H1 (cell line): ENCODE results near the gene NUP42. TPM values are rescaled to one million over a fixed set of nuclear protein-coding genes. Genes with fewer than 3 reads are reported as not detected.

Experiments used
- CHD2 ChIP-seq: IDR thresholded peaks from 2 replicates; pipeline ENCODE4 v1.6.1; 2012; ENCODE audit warnings: low read length, improper control_type of control experiment
- CTBP2 ChIP-seq: IDR thresholded peaks from 2 replicates; pipeline ENCODE4 v1.7.0; 2011; ENCODE audit warnings: borderline replicate concordance, mild to moderate bottlenecking, moderate library complexity, mixed read lengths, low read length; ENCODE audit not compliant: insufficient read depth, insufficient read length
- EGR1 ChIP-seq: IDR thresholded peaks from 2 replicates; pipeline ENCODE4 v1.6.1; 2011; ENCODE audit warnings: low read depth, low read length, borderline replicate concordance
- EP300 ChIP-seq, 2 experiments: IDR thresholded peaks; 1 replicate in 1 of 2; 2 replicates in 1 of 2; pipeline ENCODE4 v1.6.1; 2011 to 2012; ENCODE audit warnings: low read depth in 2 of 2, low read length in 2 of 2, mild to moderate bottlenecking in 2 of 2, borderline replicate concordance in 1 of 2, inconsistent platforms in 1 of 2, moderate library complexity in 1 of 2
- KDM1A ChIP-seq: fragments of 200-600, 300-600 bp; sonication (generic); IDR thresholded peaks from 2 replicates; pipeline ENCODE4 v1.7.1; 2016; ENCODE audit warnings: mild to moderate bottlenecking, low read length, borderline replicate concordance
- SAP30 ChIP-seq: fragments of 300-600 bp; sonication (generic); IDR thresholded peaks from 2 replicates; pipeline ENCODE4 v1.7.1; 2012; ENCODE audit warnings: low read length, moderate library complexity, mild to moderate bottlenecking, inconsistent platforms; ENCODE audit not compliant: insufficient read depth, insufficient replicate concordance
- SP1 ChIP-seq: IDR thresholded peaks from 2 replicates; pipeline ENCODE4 v1.6.1; 2011; ENCODE audit warnings: low read depth, low read length
- SRF ChIP-seq: IDR thresholded peaks from 2 replicates; pipeline ENCODE4 v1.6.1; 2011; ENCODE audit warnings: mild to moderate bottlenecking, low read depth, low read length, moderate library complexity
- polyA plus RNA-seq, 7 experiments: library from polyadenylated mRNA; depleted of rRNA in 3 of 7; stranded (reverse) in 5 of 7; unstranded in 2 of 7; fragments of >200 nt in 5 of 7; fragments of 200-250 nt in 2 of 7; gene quantifications; 1 replicate in 5 of 7; 2 replicates in 1 of 7; 4 replicates in 1 of 7; pipeline versions ENCODE4 v1.2.1 to v1.2.3, GENCODE V29; 2011 to 2013; ENCODE audit warnings: missing spikeins in 2 of 7, mixed read lengths in 2 of 7
- total RNA-seq: library from RNA; stranded (reverse); fragmentation: NEBNext Ultra II Directional; extraction: Animal tissue kit (Norgen Biotek cat#: 25700); gene quantifications from 2 replicates; pipeline ENCODE4 v1.2.1, GENCODE V29; 2021
- TF ChIP-seq, protein P1 (sequence below): fragments of 300-600 bp; sonication (generic); IDR thresholded peaks from 2 replicates; pipeline ENCODE4 v1.7.1; 2012; ENCODE audit warnings: low read length, moderate library complexity, mild to moderate bottlenecking, inconsistent platforms; ENCODE audit not compliant: insufficient replicate concordance
- TF ChIP-seq, protein P2 (sequence below): IDR thresholded peaks from 2 replicates; pipeline ENCODE4 v1.6.1; 2011; ENCODE audit warnings: low read depth, mild to moderate bottlenecking, low read length; ENCODE audit not compliant: insufficient read depth
- TF ChIP-seq, protein P3 (sequence below): IDR thresholded peaks from 2 replicates; pipeline ENCODE4 v1.6.1; 2012; ENCODE audit warnings: inconsistent platforms

Gene NUP42
- total and polyA plus RNA-seq, 2 of the 8 experiments (the other 6 are each of a cell fraction or from before 2014, with no cell fraction given): 31.8 to 41.2 TPM

GRCh38 chr7:23246555-23246954 is 64.7 kb downstream of the NUP42 start, which contains the start of gene GPNMB (continued):
- TF ChIP-seq, protein P1, sequence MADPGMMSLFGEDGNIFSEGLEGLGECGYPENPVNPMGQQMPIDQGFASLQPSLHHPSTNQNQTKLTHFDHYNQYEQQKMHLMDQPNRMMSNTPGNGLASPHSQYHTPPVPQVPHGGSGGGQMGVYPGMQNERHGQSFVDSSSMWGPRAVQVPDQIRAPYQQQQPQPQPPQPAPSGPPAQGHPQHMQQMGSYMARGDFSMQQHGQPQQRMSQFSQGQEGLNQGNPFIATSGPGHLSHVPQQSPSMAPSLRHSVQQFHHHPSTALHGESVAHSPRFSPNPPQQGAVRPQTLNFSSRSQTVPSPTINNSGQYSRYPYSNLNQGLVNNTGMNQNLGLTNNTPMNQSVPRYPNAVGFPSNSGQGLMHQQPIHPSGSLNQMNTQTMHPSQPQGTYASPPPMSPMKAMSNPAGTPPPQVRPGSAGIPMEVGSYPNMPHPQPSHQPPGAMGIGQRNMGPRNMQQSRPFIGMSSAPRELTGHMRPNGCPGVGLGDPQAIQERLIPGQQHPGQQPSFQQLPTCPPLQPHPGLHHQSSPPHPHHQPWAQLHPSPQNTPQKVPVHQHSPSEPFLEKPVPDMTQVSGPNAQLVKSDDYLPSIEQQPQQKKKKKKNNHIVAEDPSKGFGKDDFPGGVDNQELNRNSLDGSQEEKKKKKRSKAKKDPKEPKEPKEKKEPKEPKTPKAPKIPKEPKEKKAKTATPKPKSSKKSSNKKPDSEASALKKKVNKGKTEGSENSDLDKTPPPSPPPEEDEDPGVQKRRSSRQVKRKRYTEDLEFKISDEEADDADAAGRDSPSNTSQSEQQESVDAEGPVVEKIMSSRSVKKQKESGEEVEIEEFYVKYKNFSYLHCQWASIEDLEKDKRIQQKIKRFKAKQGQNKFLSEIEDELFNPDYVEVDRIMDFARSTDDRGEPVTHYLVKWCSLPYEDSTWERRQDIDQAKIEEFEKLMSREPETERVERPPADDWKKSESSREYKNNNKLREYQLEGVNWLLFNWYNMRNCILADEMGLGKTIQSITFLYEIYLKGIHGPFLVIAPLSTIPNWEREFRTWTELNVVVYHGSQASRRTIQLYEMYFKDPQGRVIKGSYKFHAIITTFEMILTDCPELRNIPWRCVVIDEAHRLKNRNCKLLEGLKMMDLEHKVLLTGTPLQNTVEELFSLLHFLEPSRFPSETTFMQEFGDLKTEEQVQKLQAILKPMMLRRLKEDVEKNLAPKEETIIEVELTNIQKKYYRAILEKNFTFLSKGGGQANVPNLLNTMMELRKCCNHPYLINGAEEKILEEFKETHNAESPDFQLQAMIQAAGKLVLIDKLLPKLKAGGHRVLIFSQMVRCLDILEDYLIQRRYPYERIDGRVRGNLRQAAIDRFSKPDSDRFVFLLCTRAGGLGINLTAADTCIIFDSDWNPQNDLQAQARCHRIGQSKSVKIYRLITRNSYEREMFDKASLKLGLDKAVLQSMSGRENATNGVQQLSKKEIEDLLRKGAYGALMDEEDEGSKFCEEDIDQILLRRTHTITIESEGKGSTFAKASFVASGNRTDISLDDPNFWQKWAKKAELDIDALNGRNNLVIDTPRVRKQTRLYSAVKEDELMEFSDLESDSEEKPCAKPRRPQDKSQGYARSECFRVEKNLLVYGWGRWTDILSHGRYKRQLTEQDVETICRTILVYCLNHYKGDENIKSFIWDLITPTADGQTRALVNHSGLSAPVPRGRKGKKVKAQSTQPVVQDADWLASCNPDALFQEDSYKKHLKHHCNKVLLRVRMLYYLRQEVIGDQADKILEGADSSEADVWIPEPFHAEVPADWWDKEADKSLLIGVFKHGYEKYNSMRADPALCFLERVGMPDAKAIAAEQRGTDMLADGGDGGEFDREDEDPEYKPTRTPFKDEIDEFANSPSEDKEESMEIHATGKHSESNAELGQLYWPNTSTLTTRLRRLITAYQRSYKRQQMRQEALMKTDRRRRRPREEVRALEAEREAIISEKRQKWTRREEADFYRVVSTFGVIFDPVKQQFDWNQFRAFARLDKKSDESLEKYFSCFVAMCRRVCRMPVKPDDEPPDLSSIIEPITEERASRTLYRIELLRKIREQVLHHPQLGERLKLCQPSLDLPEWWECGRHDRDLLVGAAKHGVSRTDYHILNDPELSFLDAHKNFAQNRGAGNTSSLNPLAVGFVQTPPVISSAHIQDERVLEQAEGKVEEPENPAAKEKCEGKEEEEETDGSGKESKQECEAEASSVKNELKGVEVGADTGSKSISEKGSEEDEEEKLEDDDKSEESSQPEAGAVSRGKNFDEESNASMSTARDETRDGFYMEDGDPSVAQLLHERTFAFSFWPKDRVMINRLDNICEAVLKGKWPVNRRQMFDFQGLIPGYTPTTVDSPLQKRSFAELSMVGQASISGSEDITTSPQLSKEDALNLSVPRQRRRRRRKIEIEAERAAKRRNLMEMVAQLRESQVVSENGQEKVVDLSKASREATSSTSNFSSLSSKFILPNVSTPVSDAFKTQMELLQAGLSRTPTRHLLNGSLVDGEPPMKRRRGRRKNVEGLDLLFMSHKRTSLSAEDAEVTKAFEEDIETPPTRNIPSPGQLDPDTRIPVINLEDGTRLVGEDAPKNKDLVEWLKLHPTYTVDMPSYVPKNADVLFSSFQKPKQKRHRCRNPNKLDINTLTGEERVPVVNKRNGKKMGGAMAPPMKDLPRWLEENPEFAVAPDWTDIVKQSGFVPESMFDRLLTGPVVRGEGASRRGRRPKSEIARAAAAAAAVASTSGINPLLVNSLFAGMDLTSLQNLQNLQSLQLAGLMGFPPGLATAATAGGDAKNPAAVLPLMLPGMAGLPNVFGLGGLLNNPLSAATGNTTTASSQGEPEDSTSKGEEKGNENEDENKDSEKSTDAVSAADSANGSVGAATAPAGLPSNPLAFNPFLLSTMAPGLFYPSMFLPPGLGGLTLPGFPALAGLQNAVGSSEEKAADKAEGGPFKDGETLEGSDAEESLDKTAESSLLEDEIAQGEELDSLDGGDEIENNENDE: no peak
- TF ChIP-seq, protein P2, sequence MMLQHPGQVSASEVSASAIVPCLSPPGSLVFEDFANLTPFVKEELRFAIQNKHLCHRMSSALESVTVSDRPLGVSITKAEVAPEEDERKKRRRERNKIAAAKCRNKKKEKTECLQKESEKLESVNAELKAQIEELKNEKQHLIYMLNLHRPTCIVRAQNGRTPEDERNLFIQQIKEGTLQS: no peak
- TF ChIP-seq SAP30 (no peak), CTBP2 (no peak), KDM1A (no peak), CHD2 (no peak), EGR1 (no peak), SP1 (no peak), SRF (no peak), EP300 (IDR thresholded peaks at IDR 0.05; ENCODE audit: borderline replicate concordance in 1 of 2, low read depth in 2 of 2, low read length in 2 of 2) (no peak)
- TF ChIP-seq, protein P3, sequence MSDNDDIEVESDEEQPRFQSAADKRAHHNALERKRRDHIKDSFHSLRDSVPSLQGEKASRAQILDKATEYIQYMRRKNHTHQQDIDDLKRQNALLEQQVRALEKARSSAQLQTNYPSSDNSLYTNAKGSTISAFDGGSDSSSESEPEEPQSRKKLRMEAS: no peak
